Measurements from ENCODE around the gene FBXO44.

- TF ChIP-seq POLR2A (IDR thresholded peaks at IDR 0.05; ENCODE audit: borderline replicate concordance, extremely low read depth, insufficient read depth, insufficient read length) (no peak), ZNF274 (IDR thresholded peaks at IDR 0.05; ENCODE audit: low read depth, low read length) (no peak), SP1 (IDR thresholded peaks at IDR 0.05; ENCODE audit: low read depth) (no peak), REST (IDR thresholded peaks at IDR 0.05; ENCODE audit: low read depth) (no peak), CTCF (IDR thresholded peaks at IDR 0.05 in 2 of 3, conservative IDR thresholded peaks at IDR 0.05 in 1 of 3; ENCODE audit: borderline replicate concordance in 1 of 3, insufficient read depth in 1 of 3, low read depth in 2 of 3, low read length in 2 of 3) (no peak), POLR2AphosphoS5 (IDR thresholded peaks at IDR 0.05; ENCODE audit: low read depth, low read length) (no peak), SIN3A (IDR thresholded peaks at IDR 0.05; ENCODE audit: low read depth) (no peak), EZH2 (IDR thresholded peaks at IDR 0.05) (no peak)
Measured at GRCh38 chr1:11640944-11641343, 13.7 kb upstream of the FBXO44 start.
